ENCODE data around the gene PCNX4.

The PCNX4 gene

DNA sequence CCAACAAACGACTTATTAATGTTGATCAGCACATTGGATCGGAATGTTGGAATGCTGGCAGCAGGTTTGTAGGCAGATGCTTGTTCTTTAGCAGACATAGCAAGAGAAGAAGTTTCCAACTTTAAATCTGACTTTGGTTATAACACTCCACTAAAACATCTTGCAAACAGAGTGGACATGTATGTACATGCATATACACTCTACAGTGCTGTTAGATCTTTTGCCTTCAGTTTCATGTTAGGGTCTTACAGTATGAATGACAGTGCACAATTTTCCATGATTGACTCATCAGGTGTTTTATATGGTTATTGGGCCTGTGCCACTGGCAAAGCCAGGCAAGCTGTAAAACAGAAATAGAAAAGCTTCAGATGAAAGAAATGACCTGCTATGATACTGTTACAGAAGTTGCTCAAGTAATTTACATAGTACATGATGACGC is 87.7 kb downstream of the PCNX4 start:
- DNase-seq (ENCODE audit: extremely low spot score), result no peak

GRCh38 chr14:60183138-60183537 is 91.4 kb downstream of the PCNX4 start:
- no peak for TF ChIP-seq TARDBP (IDR thresholded peaks at IDR 0.05)
- no peak for TF ChIP-seq NFRKB (IDR thresholded peaks at IDR 0.05)
- no peak for TF ChIP-seq LEF1 (IDR thresholded peaks at IDR 0.05; ENCODE audit: borderline replicate concordance)
- TF ChIP-seq CTBP1 (IDR thresholded peaks at IDR 0.05; ENCODE audit: borderline replicate concordance), result no peak
- ChIA-PET POLR2A (interaction anchor here (1.5 kb wide), 1 partner anchor 18 kb away, joined by 5 read pairs; the partner anchor contains the start of gene DHRS7), CTCF (interaction anchor here (1.1 to 4.8 kb wide), 3 partner anchors 218 to 671 kb away, joined by 3 to 28 read pairs (median 4); no protein-coding TSS in a partner anchor)
- DNase-seq (ENCODE audit: extremely low spot score), result no peak

More for the DNA sequence above, 87.7 kb downstream of the PCNX4 start:
- TF ChIP-seq TARDBP (IDR thresholded peaks at IDR 0.05) (no peak), HDGF (IDR thresholded peaks at IDR 0.05; ENCODE audit: borderline replicate concordance) (no peak), FOXA1 (IDR thresholded peaks at IDR 0.05) (no peak), ELF4 (IDR thresholded peaks at IDR 0.05) (no peak), LEF1 (IDR thresholded peaks at IDR 0.05; ENCODE audit: borderline replicate concordance) (no peak), ARNT (IDR thresholded peaks at IDR 0.05) (no peak), NFRKB (IDR thresholded peaks at IDR 0.05) (no peak), CTBP1 (IDR thresholded peaks at IDR 0.05; ENCODE audit: borderline replicate concordance) (no peak), FOXK2 (IDR thresholded peaks at IDR 0.05) (no peak), L3MBTL2 (conservative IDR thresholded peaks at IDR 0.05) (no peak), FOXM1 (IDR thresholded peaks at IDR 0.05; ENCODE audit: borderline replicate concordance) (no peak), SUZ12 (IDR thresholded peaks at IDR 0.05) (no peak), SP1 (IDR thresholded peaks at IDR 0.05) (no peak), BHLHE40 (IDR thresholded peaks at IDR 0.05; ENCODE audit: borderline replicate concordance) (no peak), ZNF384 (IDR thresholded peaks at IDR 0.05) (no peak)
- TF ChIP-seq, protein P1, sequence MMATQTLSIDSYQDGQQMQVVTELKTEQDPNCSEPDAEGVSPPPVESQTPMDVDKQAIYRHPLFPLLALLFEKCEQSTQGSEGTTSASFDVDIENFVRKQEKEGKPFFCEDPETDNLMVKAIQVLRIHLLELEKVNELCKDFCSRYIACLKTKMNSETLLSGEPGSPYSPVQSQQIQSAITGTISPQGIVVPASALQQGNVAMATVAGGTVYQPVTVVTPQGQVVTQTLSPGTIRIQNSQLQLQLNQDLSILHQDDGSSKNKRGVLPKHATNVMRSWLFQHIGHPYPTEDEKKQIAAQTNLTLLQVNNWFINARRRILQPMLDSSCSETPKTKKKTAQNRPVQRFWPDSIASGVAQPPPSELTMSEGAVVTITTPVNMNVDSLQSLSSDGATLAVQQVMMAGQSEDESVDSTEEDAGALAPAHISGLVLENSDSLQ (IDR thresholded peaks at IDR 0.05), result no peak
- ChIA-PET POLR2A (no interaction called here), CTCF (no interaction called here)

GRCh38 chr14:60183741-60184140 is 92.0 kb downstream of the PCNX4 start:
- ChIA-PET CTCF (interaction anchor here (0.6 to 4.8 kb wide), 5 partner anchors 83 to 672 kb away, joined by 3 to 28 read pairs (median 3); partner anchors contain the start of gene CCDC175), POLR2A (interaction anchor here (1.2 to 1.5 kb wide), 2 partner anchors 18 to 65 kb away, joined by 5 read pairs; partner anchors contain the start of genes DHRS7 and PPM1A)

GRCh38 chr14:60184146-60184904 is 92.6 kb downstream of the PCNX4 start:
- CTCF ChIA-PET, result interaction anchor here (0.6 to 4.8 kb wide), 9 partner anchors 31 to 677 kb away, joined by 3 to 28 read pairs (median 3); partner anchors contain the start of gene CCDC175
- TF ChIP-seq ARNT (IDR thresholded peaks at IDR 0.05) (no peak), BHLHE40 (IDR thresholded peaks at IDR 0.05; ENCODE audit: borderline replicate concordance) (no peak)
- TF ChIP-seq, protein P1 (IDR thresholded peaks at IDR 0.05), result peak; percentile 85
- peak; percentile 36 for DNase-seq (ENCODE audit: extremely low spot score)
- POLR2A ChIA-PET, result interaction anchor here (1.2 to 1.5 kb wide), 2 partner anchors 19 to 65 kb away, joined by 5 read pairs; partner anchors contain the start of genes DHRS7 and PPM1A

More at GRCh38 chr14:60183741-60184140, 92.0 kb downstream of the PCNX4 start:
- TF ChIP-seq NFRKB (IDR thresholded peaks at IDR 0.05), result no peak
- TF ChIP-seq BHLHE40 (IDR thresholded peaks at IDR 0.05; ENCODE audit: borderline replicate concordance), result no peak
- TF ChIP-seq FOXA1 (IDR thresholded peaks at IDR 0.05), result no peak
- no peak for TF ChIP-seq L3MBTL2 (conservative IDR thresholded peaks at IDR 0.05)
- no peak for TF ChIP-seq ZNF384 (IDR thresholded peaks at IDR 0.05)
- TF ChIP-seq LEF1 (IDR thresholded peaks at IDR 0.05; ENCODE audit: borderline replicate concordance), result no peak
- TF ChIP-seq, protein P1 (IDR thresholded peaks at IDR 0.05), result no peak
- TF ChIP-seq ARNT (IDR thresholded peaks at IDR 0.05), result no peak
- TF ChIP-seq HDGF (IDR thresholded peaks at IDR 0.05; ENCODE audit: borderline replicate concordance), result no peak
- TF ChIP-seq SUZ12 (IDR thresholded peaks at IDR 0.05), result no peak
- no peak for TF ChIP-seq ELF4 (IDR thresholded peaks at IDR 0.05)
- no peak for TF ChIP-seq TARDBP (IDR thresholded peaks at IDR 0.05)
- TF ChIP-seq SP1 (IDR thresholded peaks at IDR 0.05), result no peak
- no peak for TF ChIP-seq FOXK2 (IDR thresholded peaks at IDR 0.05)
- TF ChIP-seq FOXM1 (IDR thresholded peaks at IDR 0.05; ENCODE audit: borderline replicate concordance), result no peak
- TF ChIP-seq CTBP1 (IDR thresholded peaks at IDR 0.05; ENCODE audit: borderline replicate concordance), result no peak
- no peak for DNase-seq (ENCODE audit: extremely low spot score)

GRCh38 chr14:60184905-60185555 is 93.3 kb downstream of the PCNX4 start:
- TF ChIP-seq FOXK2 (IDR thresholded peaks at IDR 0.05) (no peak), FOXA1 (IDR thresholded peaks at IDR 0.05) (no peak), SP1 (IDR thresholded peaks at IDR 0.05) (no peak), TARDBP (IDR thresholded peaks at IDR 0.05) (no peak), BHLHE40 (IDR thresholded peaks at IDR 0.05; ENCODE audit: borderline replicate concordance) (no peak), CTBP1 (IDR thresholded peaks at IDR 0.05; ENCODE audit: borderline replicate concordance) (no peak), ARNT (IDR thresholded peaks at IDR 0.05) (no peak), NFRKB (IDR thresholded peaks at IDR 0.05) (no peak), SUZ12 (IDR thresholded peaks at IDR 0.05) (no peak), ELF4 (IDR thresholded peaks at IDR 0.05) (no peak), FOXM1 (IDR thresholded peaks at IDR 0.05; ENCODE audit: borderline replicate concordance) (no peak), L3MBTL2 (conservative IDR thresholded peaks at IDR 0.05) (no peak), HDGF (IDR thresholded peaks at IDR 0.05; ENCODE audit: borderline replicate concordance) (no peak), LEF1 (IDR thresholded peaks at IDR 0.05; ENCODE audit: borderline replicate concordance) (no peak), ZNF384 (IDR thresholded peaks at IDR 0.05) (no peak)
- TF ChIP-seq, protein P1 (IDR thresholded peaks at IDR 0.05), result no peak
- DNase-seq (ENCODE audit: extremely low spot score), result no peak
- CTCF ChIA-PET, result interaction anchor here (0.9 to 4.8 kb wide), 5 partner anchors 120 to 678 kb away, joined by 3 to 28 read pairs (median 4); partner anchors contain the start of gene CCDC175
- POLR2A ChIA-PET, result interaction anchor here (1.2 kb wide), 1 partner anchor 64 kb away, joined by 5 read pairs; the partner anchor contains the start of gene PPM1A

All from HEK293T (cell line).